HG02759 (cell line): ENCODE data around the gene B2M.
"Not testable (repeated sequence)": the region's sequence is repeated elsewhere in the genome, so short reads cannot be mapped to it uniquely, and the experiment has no call there.

Experiments
- ATAC-seq: cut with Tn5 transposase; IDR thresholded peaks from one replicate; pipeline ENCODE4 v1.9.1; 2021; ENCODE audit warnings: mild to moderate bottlenecking, moderate library complexity; ENCODE audit not compliant: unreplicated experiment

B2M gene

DNA sequence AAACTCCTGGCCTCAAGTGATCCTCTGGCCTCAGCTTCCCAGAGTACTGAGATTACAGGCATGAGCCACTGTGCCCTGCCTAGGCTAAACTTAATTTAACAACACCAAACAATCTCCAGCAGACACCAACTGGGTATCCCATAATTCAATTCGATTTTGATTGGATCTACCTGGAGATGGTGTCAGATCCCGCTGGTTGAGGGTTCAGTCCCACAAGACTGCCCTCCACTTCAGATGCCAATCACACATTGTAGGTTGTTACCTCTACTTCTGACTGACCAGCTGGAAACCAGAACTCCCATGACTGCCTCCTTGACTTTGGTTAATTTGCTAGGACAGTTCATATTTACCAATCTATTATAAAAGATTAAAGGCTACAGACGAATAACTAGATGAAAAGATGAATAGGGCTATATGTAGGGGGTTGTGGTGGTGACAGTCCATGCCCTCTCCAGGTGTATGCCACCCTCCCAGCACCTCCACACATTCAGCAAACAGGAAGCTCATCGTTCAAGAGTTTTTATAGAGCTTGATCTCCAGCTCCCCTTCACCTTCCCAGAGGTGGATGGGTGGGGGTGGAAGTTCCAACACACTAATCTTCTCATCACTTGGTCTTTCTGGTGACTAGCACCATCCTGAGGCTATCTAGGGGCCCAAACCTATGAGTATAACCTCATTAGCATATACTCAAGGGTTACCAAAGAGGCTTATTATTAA, 9.3 kb downstream of the B2M start:
- no peak for ATAC-seq

DNA sequence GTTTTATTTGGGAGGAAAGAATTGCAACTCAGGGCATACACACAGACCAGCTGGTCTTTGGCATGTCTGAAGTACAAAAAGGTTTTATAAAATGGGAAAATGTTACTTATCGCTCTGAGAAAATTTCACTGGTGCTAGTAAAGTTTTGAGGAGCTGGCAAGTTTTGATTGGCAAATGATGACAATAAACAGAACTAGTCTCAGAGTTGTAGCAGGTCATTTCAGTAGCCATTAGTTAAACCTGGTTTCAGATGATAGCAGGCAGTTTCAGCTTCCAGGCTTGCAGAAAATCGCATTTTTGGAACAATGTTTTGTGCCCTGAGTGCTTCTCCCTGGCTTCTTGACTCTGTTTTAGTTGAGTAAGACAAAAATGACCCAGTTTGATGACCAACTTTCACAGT, 10.7 kb downstream of the B2M start:
- ATAC-seq: no peak

DNA sequence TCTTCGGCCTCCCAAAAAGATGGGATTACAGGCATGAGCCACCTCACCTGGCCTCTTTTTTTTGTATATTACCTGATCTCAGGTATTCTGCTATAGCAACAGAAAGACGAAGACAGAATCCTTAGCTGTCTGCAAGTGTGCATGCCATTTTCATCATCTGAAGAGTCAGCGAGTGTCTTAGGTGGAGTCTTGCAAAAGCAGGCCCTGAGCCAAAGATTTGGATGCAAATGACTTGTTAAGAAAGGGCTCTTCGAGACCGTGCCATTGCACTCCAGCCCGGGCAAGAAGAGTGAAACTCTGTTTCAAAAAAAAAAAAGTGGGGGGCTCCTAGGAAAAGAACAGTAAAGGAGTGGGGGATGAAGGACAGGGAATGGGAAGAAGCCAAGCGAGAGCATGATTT, 14.8 kb downstream of the B2M start:
- no peak for ATAC-seq

DNA sequence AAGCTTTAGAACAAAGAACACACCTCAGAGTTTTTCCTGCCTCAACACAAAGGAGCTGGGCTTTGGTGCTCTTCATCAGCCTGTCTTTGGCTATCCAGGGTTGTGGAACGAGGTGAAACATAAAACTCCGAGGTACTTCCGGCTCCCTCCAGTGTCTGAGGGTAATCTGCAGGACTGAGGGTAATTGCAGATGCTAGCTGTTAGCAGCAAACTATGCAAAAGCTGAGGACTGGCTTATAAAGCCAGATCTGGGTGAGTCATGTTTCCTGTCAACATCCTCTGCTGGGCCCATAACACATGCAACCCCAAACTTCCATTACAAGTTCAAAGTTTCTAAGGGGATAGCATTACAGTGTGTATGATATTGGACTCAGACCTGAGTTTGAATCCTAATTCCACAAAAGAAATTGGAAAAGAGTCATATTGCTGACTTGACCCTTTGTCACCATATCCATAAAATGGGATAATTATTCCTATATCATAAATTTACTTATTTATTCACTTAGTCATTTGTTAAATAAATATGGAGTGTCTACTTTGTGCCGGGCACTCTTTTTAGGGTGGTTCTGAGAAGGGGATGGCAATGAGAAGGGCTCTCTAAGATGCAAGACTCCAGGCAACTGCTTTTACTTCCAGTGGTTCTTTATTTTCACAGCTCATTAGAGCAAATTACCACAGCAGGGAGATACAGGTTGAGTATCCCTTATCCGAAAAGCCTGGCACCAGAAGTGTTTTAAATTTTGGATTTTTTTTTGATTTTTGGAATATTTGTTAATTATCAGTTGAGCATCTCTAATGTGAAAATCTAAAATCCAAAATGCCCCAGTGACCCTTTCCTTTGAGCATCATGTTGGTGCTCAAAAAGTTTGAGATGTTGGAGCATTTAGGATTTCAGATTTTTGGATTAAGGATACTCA, 15.5 kb downstream of the B2M start:
- ATAC-seq: peak; percentile 40

DNA sequence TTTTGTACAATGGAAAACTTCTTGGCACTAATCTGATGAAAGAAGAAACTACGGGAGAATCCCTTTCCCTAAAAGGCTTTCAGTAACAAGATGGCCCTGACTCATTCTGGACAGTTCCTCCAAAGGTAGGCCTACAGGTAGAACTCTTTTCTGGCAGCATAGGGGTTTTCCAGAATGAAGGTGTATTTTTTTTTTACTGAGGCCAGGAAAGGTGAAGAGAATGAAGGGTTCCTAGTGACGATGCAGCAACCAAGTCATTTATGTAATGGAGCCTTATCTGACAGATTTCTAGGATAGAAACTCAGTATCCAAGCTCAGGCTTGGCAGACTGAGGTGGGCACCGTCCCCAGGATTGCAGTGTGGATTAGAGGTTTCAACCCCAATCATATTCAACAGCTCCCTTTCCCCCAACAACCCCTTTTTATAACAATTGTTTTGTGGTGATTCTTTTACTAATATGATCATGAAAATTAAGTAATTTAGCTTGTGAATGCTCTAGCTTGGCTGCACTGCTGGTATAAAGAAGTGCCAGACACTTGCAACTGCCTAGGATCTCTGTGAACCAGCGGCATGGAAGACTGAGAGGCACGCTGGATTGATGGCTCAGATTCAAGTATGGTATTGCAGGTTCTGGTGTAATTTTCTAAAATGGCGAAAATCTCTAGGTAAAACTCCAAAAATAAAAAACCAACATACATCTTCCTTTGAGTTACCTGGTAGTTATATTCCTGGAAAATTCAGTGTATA, 16.3 kb downstream of the B2M start:
- ATAC-seq: no peak

DNA sequence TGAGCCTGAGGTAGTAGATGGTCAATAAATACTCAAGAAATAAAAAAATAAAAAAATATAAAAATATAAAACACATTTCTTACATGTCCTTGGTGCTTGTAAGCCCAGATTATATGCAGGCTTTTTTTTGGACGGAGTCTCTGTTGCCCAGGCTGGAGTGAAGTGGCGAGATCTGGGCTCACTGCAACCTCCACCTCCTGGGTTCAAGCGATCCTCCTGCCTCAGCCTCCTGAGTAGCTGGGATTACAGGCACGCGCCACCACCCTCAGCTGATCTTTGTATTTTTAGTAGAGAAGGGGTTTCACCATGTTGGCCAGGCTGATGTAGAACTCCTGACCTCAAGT, 16.9 kb downstream of the B2M start:
- ATAC-seq: not testable (repeated sequence)

DNA sequence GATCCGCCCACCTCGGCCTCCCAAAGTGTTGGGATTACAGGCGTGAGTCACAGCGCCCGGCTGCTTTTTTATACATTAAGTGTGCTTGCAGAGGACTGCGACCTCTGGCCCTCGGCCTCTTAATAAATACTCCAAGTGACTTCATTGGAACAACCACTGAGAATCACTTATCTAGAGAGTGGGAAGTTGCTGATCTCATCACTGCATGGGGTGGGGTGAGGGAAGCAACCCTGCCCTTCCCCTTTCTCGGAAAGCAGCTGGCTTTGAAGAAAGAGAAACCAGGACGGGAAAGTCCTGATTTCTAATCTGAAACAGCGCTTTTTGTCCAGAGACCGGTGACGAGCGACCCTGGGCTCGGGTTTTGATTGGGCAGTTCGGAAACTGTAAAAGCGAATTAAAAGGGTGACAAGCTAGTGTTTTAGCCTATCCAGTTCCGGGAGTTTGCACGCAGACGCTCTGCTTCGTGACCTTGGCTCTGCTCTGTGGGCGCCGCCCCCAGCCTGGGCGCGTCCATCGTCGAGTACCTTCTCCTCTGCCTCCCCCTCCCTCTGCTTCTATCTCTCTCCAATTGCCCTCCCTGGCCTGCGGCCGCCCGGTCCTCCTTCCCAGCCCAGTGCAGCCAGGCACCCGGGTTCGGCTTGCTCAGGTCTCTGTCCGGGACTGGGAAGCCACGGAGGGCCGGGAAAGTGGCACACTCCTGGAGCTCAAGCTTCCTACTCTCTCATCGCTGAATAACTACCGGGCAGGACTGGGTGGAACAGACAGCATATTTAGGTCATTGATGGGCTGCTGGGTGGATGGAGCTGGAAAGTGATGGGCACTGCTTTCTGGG, 17.5 kb downstream of the B2M start:
- peak; percentile 76 for ATAC-seq

DNA sequence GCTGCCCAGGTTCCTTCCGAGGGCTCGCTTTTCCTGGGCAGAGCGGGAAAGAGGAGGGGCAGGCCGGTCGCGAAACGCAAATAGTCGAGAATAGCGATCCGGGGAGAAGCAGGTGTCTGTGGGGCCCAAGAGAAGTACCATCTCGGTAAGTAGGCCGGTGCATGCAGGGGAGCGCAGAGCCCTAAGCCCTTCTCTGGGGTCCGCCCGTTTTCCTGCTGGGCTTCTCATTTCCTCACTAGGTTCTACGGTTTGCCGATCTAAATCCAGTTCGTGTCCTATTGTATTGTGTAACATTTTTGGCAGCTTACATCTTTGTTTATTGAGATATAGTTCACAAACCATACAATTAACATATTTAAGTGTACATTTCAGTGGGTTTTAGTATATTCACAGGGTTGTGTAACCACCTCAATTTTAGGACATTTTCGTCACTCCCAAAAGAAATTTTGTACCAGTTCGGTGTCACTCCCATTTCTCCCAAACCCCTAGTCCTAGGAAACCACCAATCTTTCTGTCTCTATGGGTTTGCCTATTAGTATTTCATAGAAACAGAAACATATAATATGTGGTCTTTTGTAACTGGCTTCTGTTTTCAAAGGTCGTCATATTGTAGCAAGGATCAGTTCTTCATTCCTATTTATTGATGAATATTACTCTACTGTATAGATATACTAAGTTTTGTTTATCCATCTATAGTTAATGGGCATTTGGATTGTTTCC, 18.3 kb downstream of the B2M start:
- ATAC-seq: peak; percentile 2

DNA sequence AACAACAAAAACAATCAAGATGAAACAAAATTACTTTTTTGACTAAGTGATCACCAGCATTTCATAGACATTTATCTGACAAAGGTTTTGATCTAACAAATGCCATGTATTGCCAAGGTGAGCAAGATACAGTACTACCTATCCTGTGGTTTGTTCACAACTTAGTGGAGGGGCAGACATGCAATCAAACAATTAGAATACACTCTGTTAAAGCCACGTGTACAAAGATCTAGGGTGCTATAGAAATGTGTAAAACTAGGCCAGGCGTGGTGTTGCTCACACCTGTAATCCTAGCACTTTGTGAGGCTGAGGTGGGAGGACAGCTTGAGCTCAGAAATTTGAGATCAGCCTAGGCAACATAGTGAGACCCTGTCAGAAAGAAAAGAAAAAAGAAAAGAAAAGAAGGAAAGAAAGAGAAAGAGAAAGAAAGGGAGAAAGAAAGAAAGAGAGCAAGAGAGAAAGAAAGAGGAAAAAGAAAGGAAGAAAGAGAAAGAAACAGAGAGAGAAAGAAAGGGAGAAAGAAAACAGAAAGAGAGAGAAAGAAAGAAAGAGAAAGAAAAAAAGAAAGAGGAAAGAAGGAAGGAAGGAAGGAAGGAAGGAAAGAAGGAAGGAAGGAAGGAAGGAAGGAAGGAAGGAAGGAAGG, 23.6 kb downstream of the B2M start:
- no peak for ATAC-seq

DNA sequence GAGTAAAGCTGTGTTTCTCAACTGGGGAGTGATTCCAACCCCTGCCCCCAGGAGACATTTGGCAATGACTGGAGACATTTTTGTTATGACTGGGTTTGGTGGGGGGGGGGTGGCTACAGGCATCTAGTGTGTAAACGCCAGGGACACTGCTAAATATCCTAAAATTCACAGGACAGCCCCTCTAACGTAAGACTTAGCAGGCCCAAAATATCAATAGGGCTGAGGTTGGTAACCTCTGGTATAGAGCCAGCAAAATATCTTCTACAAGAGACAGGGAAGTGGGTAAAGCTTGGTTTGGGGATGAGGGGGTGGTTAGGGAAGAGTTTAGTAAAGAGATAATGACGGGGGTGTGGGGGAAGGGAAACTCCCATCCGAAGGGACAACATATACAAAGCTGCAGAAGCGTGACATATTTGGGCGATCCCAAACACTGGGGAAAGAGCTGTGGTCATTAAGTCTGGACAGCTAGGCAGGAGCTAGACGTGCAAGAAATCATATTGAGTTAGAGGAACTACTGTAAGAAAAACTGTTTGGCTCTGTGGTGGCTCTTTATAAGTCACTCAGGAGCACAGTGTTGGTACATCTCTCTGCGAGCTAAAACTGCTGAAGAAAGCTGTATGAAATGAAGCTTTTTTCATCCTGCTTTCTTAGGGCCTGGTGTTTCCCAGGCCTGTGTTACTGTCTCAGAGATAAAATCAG, 24.3 kb downstream of the B2M start:
- ATAC-seq: peak; percentile 47

DNA sequence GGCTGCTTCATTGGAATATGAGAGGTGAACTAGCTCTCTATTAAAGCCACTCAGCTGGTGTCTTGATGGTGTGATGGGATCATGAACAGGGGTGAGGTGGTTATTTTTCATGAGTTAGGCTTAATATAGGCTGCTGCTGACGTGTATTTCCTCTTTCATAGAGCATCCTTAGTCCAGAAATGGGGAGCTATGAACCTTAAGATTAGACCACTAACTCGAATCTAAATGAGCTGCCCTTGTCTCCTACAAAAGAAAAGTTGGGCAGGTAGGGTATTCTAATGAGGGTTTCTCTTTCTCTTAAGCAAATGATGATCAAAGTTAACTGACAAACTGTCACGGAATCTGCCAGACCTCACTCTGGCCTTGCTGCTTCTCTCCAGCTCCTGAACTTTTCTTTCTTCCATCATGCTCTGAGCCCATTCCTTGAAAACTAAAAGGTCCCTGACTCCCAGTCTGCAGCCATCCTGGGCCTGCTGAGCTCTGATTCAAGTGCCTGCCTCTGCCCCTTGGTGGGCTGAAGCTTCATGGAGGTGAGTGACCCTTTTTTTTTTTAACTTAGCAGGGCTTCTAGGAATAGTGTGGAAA, 25.0 kb downstream of the B2M start, which contains the start of gene TRIM69:
TSS of gene TRIM69 (plus strand) at position 348 of the 585 bp plus-strand sequence. CDS start at position 525, 177 bp downstream.
- ATAC-seq: peak; percentile 47

DNA sequence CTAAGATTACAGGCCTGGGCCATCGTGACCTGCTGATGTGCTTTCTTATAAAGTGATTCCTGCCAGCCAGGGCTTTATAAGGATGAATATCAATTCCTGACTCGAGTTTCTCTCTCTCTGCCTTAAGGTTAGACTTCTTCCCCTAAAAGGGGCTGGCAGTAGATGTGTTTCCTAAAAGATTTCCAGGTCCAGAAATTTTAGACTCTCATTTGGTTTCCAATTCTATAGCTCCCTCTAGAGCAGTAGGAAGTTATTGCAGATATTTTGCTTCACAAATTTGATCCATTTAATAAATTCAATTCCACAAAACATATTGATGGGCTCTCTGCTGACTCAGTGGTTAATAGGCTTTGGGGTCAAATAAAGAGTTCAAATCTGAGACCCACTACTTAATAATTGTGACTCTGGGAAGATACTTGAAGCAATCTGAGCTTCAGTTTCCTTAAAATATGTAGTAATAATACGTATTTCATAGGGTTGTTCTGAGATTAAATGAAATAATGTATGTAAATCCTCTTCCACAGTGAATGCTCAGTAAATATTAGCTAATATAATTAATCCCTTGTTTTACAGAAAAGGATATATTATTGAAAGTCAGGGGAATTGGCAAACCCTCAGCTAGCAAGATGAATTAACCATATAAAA, 27.1 kb downstream of the B2M start:
- ATAC-seq: no peak

DNA sequence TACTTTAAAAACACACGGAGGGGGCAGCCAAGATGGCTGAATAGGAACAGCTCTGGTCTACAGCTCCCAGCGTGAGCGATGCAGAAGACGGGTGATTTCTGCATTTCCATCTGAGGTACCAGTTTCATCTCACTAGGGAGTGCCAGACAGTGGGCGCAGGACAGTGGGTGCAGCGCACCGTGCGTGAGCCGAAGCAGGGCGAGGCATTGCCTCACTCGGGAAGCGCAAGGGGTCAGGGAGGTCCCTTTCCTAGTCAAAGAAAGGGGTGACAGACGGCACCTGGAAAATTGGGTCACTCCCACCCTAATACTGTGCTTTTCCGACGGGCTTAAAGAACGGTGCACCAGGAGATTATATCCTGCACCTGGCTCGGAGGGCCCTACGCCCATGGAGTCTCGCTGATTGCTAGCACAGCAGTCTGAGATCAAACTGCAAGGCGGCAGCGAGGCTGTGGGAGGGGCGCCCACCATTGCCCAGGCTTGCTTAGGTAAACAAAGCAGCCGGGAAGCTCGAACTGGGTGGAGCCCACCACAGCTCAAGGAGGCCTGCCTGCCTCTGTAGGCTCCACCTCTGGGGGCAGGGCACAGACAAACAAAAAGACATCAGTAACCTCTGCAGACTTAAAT, 28.0 kb downstream of the B2M start:
- not testable (repeated sequence) for ATAC-seq

DNA sequence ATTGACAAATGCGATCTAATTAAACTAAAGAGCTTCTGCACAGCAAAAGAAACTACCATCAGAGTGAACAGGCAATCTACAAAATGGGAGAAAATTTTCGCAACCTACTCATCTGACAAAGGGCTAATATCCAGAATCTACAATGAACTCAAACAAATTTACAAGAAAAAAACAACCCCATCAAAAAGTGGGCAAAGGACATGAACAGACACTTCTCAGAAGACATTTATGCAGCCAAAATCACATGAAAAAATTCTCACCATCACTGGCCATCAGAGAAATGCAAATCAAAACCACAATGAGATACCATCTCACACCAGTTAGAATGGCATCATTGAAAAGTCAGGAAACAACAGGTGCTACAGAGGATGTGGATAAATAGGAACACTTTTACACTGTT, 32.1 kb downstream of the B2M start:
- ATAC-seq: not testable (repeated sequence)

DNA sequence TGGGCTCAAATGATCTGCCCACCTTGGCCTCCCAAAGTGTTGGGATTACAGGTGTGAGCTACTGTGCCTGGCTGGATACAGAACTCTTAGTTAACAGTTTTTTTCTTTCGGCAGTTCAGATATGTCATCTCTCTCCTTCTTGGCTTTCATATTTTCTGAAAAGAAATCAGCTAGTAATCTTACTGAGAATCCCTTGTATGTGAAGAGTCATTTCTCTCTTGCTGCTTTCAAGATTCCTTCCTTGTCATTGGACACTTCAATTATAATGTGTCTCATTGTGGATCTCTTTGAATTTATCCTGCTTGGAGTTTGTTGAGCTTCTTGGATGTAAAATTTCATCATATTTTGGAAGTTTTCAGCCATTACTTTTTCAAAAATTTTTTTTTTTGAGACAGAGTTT, 42.0 kb downstream of the B2M start:
- no peak for ATAC-seq

DNA sequence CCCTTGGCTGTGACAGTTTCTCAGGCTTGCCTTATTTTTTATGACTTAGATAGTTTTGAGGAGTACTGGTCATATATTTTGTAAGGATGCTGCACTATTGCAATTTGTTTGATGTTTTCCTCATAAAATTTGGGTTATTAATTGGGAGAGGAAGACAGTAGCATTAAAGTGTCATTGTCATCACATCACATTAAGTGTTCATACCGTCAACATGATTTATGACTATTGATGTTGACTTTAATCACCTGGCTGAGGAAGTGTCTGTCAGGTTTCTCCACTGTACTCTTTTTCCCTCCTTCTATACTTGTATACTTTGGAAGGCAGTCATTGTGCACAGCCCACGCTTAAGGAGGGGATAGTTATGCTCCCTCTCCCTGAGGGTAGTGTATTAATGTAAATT, 51.9 kb downstream of the B2M start:
- no peak for ATAC-seq

DNA sequence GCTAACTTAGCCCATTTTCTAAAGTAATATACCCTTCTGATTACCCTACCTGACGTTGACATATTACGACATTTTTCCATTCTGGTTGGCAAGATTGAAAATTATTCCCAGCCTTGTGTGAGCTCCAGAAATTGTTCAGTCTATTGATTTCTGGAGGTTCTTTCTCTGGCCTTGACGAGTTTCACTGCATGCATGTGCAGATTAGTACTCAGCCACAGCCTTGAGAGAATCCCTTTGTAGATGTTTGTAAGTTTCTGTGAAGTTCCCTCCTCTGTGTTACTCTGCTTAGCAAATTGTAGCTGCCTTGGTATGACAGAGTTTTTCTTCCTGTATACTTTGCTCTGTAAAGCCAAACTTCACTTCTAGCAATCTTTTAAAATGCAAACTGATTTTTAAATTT, 52.5 kb downstream of the B2M start:
- ATAC-seq: no peak

DNA sequence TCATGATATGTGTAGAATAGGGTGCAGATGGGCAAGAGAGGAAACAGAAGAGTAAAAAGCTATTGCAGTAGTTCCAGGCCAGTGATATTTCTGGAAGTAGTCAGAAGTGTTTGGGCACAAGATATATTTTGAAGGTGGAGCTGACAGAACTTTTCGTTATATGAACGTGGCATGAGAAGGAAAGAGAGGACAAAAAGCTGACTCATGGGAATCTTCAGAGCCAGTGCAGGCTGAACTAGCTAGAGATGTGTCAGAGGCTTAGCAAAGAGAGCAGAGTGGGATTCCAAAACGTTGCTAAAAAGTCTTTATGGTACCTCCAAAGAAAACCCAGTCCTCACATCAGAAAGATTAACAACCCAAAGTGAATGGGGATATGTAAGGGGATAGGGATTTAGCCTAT, 53.7 kb downstream of the B2M start:
- no peak for ATAC-seq
